IMR-90 (cell line): Measurements from ENCODE around the gene PRM3. TPM values are rescaled to one million over a fixed set of nuclear protein-coding genes. Genes with fewer than 3 reads are reported as not detected.

Experiments
- ATAC-seq: fragments of 200-7000 bp; cut with Tn5 transposase; 2 replicates; pipeline ENCODE4 v1.9.1; 2020; ENCODE audit warnings: low read depth, mild to moderate bottlenecking, moderate library complexity
- BruUV-seq: library from RNA; stranded (reverse); fragments of 400-500 nt; replicated peaks from 2 replicates; lab custom pipeline; 2021; lab: Mats Ljungman, UMichigan
- CTCF ChIA-PET: fragments of 300-600 bp; formaldehyde crosslinking; extraction: SDS; loops from one replicate; lab custom pipeline; 2021; ENCODE audit warnings: antibody characterized with exemption; lab: Yijun Ruan, JAX
- POLR2A ChIA-PET: fragments of 300-600 bp; sonication (Branson Sonifier 250); formaldehyde crosslinking; loops from one replicate; lab custom pipeline; 2022; ENCODE audit warnings: antibody characterized with exemption; ENCODE audit not compliant: unreplicated experiment; lab: Charles Lee
- DNase-seq: peaks from one replicate; pipeline ENCODE4 v3.0.0; 2013
- H2AFZ ChIP-seq: replicated peaks from 2 replicates; pipeline ENCODE3; 2013; ENCODE audit warnings: low read length, mild to moderate bottlenecking; ENCODE audit not compliant: poor library complexity
- H2AK5ac ChIP-seq: 2 replicates; pipeline ENCODE4 v1.6.1; 2013; ENCODE audit warnings: low read depth, low read length, inconsistent platforms
- H2AK9ac ChIP-seq: replicated peaks from 2 replicates; pipeline ENCODE3; 2013; ENCODE audit warnings: mild to moderate bottlenecking, low read depth, low read length, moderate library complexity; ENCODE audit not compliant: poor library complexity
- H2BK120ac ChIP-seq: 2 replicates; pipeline ENCODE4 v1.6.1; 2013; ENCODE audit warnings: low read depth, low read length, inconsistent platforms
- H2BK15ac ChIP-seq: 3 replicates; pipeline ENCODE4 v1.6.1; 2013; ENCODE audit warnings: low read depth, low read length, inconsistent platforms
- H2BK20ac ChIP-seq: 2 replicates; pipeline ENCODE4 v1.6.1; 2013; ENCODE audit warnings: low read depth, mild to moderate bottlenecking, inconsistent platforms, low read length, moderate library complexity
- H2BK5ac ChIP-seq: 2 replicates; pipeline ENCODE4 v1.6.1; 2013; ENCODE audit warnings: mild to moderate bottlenecking, low read depth, low read length, inconsistent platforms; ENCODE audit not compliant: poor library complexity, severe bottlenecking
- H3K14ac ChIP-seq: replicated peaks from 2 replicates; pipeline ENCODE4 v1.6.1; 2013; ENCODE audit warnings: low read depth, low read length, inconsistent platforms
- H3K18ac ChIP-seq: 2 replicates; pipeline ENCODE4 v1.6.1; 2013; ENCODE audit warnings: low read depth, low read length, control low read depth
- H3K23ac ChIP-seq: 2 replicates; pipeline ENCODE4 v1.6.1; 2013; ENCODE audit warnings: low read depth, low read length, inconsistent platforms
- H3K27ac ChIP-seq: 2 replicates; pipeline ENCODE4 v1.5.1; 2013; ENCODE audit warnings: mild to moderate bottlenecking, control low read depth, low read length; ENCODE audit not compliant: insufficient read depth
- H3K27me3 ChIP-seq: 2 replicates; pipeline ENCODE4 v1.6.1; 2013; ENCODE audit warnings: low read length; ENCODE audit not compliant: control insufficient read depth, insufficient read depth
- H3K36me3 ChIP-seq: 2 replicates; pipeline ENCODE4 v1.6.1; 2013; ENCODE audit warnings: low read length, mixed read lengths; ENCODE audit not compliant: control insufficient read depth, insufficient read depth
- H3K4ac ChIP-seq: 2 replicates; pipeline ENCODE4 v1.6.1; 2013; ENCODE audit warnings: low read depth, low read length, inconsistent platforms
- H3K4me1 ChIP-seq: 2 replicates; pipeline ENCODE4 v1.6.1; 2013; ENCODE audit warnings: low read length, mixed read lengths; ENCODE audit not compliant: control insufficient read depth, insufficient read depth
- H3K4me2 ChIP-seq: 2 replicates; pipeline ENCODE4 v1.6.1; 2013; ENCODE audit warnings: low read depth, mild to moderate bottlenecking, control low read depth, low read length, moderate library complexity
- H3K4me3 ChIP-seq: 2 replicates; pipeline ENCODE4 v1.5.1; 2013; ENCODE audit warnings: low read depth, mild to moderate bottlenecking, control low read depth, low read length, moderate library complexity; ENCODE audit not compliant: insufficient read depth
- H3K56ac ChIP-seq: 2 replicates; pipeline ENCODE4 v1.6.1; 2013; ENCODE audit warnings: low read length, inconsistent platforms; ENCODE audit not compliant: insufficient read depth; ENCODE audit errors: extremely low read depth
- H3K79me1 ChIP-seq, 2 experiments: 2 replicates each; pipeline ENCODE4 v1.6.1; 2013; ENCODE audit warnings: low read length in 2 of 2, inconsistent platforms in 1 of 2, low read depth in 1 of 2
- H3K9ac ChIP-seq: 2 replicates; pipeline ENCODE4 v1.6.1; 2013; ENCODE audit warnings: low read depth, low read length, control low read depth
- H3K9me1 ChIP-seq: 2 replicates; pipeline ENCODE4 v1.6.1; 2013; ENCODE audit warnings: low read length, inconsistent platforms; ENCODE audit not compliant: insufficient read depth
- H3K9me3 ChIP-seq: 2 replicates; pipeline ENCODE4 v1.6.1; 2013; ENCODE audit warnings: low read length; ENCODE audit not compliant: control insufficient read depth, insufficient read depth
- H4K20me1 ChIP-seq: 2 replicates; pipeline ENCODE4 v1.6.1; 2013; ENCODE audit warnings: low read length, inconsistent platforms; ENCODE audit not compliant: insufficient read depth
- H4K5ac ChIP-seq: 2 replicates; pipeline ENCODE4 v1.6.1; 2013; ENCODE audit warnings: mild to moderate bottlenecking, low read depth, low read length, control low read depth
- H4K8ac ChIP-seq, 2 experiments: 2 replicates each; pipeline ENCODE4 v1.6.1; 2013; ENCODE audit warnings: low read depth in 2 of 2, low read length in 2 of 2, control low read depth in 1 of 2, inconsistent platforms in 1 of 2
- H4K91ac ChIP-seq: 2 replicates; pipeline ENCODE4 v1.6.1; 2013; ENCODE audit warnings: low read depth, low read length, inconsistent platforms; ENCODE audit not compliant: insufficient read depth
- FOS ChIP-seq: fragments of 150-350 bp; IDR thresholded peaks from 2 replicates; pipeline ENCODE4 v1.6.1; 2016; ENCODE audit warnings: low read depth, low read length
- MAZ ChIP-seq: IDR thresholded peaks from 2 replicates; pipeline ENCODE4 v1.6.1; 2012; ENCODE audit warnings: low read depth, mild to moderate bottlenecking, low read length, improper control_type of control experiment, moderate library complexity, borderline replicate concordance
- NFE2L2 ChIP-seq: fragments of 150-350 bp; IDR thresholded peaks from 2 replicates; pipeline ENCODE4 v1.6.1; 2016; ENCODE audit warnings: low read depth, mild to moderate bottlenecking, low read length
- WGBS, 2 experiments: methylation state at CpG; one replicate each; pipeline versions ENCODE4 v1.1.5 to v1.1.7; 2013; ENCODE audit warnings: missing lambda C conversion rate in 2 of 2; ENCODE audit not compliant: insufficient read length in 1 of 2; ENCODE audit errors: extremely low coverage in 2 of 2; 5-methylcytosine and 5-hydroxymethylcytosine counted together
- dilution Hi-C: fragments of 300-500 bp; cut with HindIII; formaldehyde crosslinking; loops from one replicate; pipeline ENCODE4 v1.14.3; 2018; ENCODE audit warnings: low sequenced_read_pairs; ENCODE audit not compliant: unreplicated experiment
- in situ Hi-C: fragments of 300-500 bp; cut with MboI; formaldehyde crosslinking; loops from 3 replicates; pipeline ENCODE4 v1.14.3; 2019; ENCODE audit warnings: low sequenced_read_pairs, inconsistent platforms, mixed read lengths
- intact Hi-C: fragments of 100-400 bp; cut with micrococcal nuclease; formaldehyde crosslinking; loops from 2 replicates; pipeline ENCODE4 v1.10.0; 2022
- polyA plus RNA-seq, 3 experiments: library from polyadenylated mRNA; depleted of rRNA; stranded (reverse); fragments of >200 nt; gene quantifications; 2 replicates each; pipeline ENCODE4 v1.2.3, GENCODE V29; 2012; ENCODE audit warnings: low replicate concordance in 1 of 3
- total RNA-seq: library from RNA; depleted of rRNA; stranded (reverse); fragments of >200 nt; gene quantifications from 2 replicates; pipeline ENCODE4 v1.2.3, GENCODE V29; 2012

PRM3 gene
- total and polyA plus RNA-seq, 2 of the 4 experiments (the other 2 are of a cell fraction), result not detected

DNA sequence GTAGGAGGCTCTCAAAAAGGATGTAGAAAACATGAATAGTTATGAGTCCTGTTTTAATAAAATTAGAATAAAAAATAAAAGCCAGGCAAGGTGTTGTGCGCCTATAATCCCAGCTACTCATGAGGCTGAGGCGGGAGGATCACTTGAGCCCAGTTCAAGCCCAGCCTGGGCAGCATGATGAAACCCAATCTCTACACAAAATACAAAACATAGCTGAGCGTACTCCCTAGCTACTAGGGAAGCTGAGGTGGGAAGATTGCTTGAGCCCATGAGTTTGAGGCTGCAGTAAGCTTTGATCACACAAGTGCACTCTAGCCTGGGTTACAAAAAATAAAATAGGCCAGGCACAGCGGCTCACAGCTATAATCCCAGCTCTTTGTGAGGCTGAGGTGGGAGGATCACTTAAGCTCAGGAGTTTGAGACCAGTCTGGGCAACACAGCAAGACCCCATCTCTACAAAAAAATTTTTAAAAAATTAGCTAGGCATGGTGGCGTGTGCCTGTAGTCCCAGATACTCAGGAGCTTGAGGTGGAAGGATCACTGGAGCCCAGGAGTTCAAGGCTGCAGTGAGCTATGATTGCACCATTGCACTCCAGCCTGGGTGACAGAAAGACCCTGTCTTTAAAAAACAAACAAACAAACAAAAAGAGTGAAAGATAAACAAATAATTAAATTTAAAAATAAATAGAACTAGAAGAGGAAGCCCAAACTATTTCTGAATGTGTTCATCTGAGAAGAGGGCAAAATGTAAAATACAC lies 24.9 kb upstream of the PRM3 start:
- intact Hi-C loops, result loop anchor here (5.0 kb wide), 1 partner anchor 54 kb away; no protein-coding TSS in a partner anchor
- no peak for DNase-seq
- Histone ChIP-seq H3K79me1 (no peaks in the 10 kb centered on the region), H3K4me2 (no peak overlapping the region), H2BK120ac (no peak overlapping the region), H3K56ac (no peak overlapping the region), H3K4me1 (peaks cover 10% of the 10 kb centered on the region), H3K9ac (no peak overlapping the region), H2AK9ac (no peak overlapping the region), H4K91ac (no peak overlapping the region), H2BK15ac (no peak overlapping the region), H3K4me3 (no peak overlapping the region), H3K9me3 (no peaks in the 10 kb centered on the region), H3K14ac (no peak overlapping the region), H2AFZ (no peak overlapping the region), H4K8ac (no peak overlapping the region), H3K27ac (no peak overlapping the region), H3K27me3 (no peaks in the 10 kb centered on the region), H3K23ac (no peak overlapping the region), H4K5ac (no peak overlapping the region), H3K18ac (no peak overlapping the region), H3K4ac (no peak overlapping the region), H4K20me1 (no peaks in the 10 kb centered on the region), H2BK5ac (no peak overlapping the region), H3K9me1 (no peaks in the 10 kb centered on the region), H2BK20ac (no peak overlapping the region), H2AK5ac (no peak overlapping the region), H3K36me3 (no peaks in the 10 kb centered on the region)
- CTCF ChIA-PET, result interaction anchor here (0.6 kb wide), 1 partner anchor 37 kb away, joined by 3 read pairs; no protein-coding TSS in a partner anchor
- dilution Hi-C loops, result no loop called here
- no peak for TF ChIP-seq NFE2L2
- no peak for TF ChIP-seq FOS
- no peak for TF ChIP-seq MAZ
- in situ Hi-C loops, result no loop called here
- POLR2A ChIA-PET, result no interaction called here
- no TSS peak for BruUV-seq
- WGBS, 2 experiments, result no CpG with 5 or more reads among the region's 5 CpGs
- ATAC-seq, result no peak
